Stimulated activated naive CD8-positive, alpha-beta T cell treated with anti-CD3 and anti-CD28 coated beads, Interleukin-15, amount 100 ng/mL, for 72 hours (primary cell): ENCODE data around the gene RABL6.
A peak's percentile ranks its signal among the peaks of the same experiment; 100 is the strongest.
"Not testable (repeated sequence)": the region's sequence is repeated elsewhere in the genome, so short reads cannot be mapped to it uniquely, and the experiment has no call there.

Experiments used
- ATAC-seq: fragments of 150-1000 bp; cut with Tn5 transposase; 2 replicates; pipeline ENCODE4 v1.10.0; 2021; ENCODE audit warnings: mild to moderate bottlenecking, moderate library complexity
- DNase-seq, 2 donors: peaks; one replicate each; pipeline ENCODE4 v3.0.0; 2021 to 2022
- H3K27ac Mint-ChIP-seq, 2 donors: one replicate each; pipeline ENCODE4 v1.8.0; 2022; ENCODE audit warnings: mild to moderate bottlenecking in 2 of 2, mixed read lengths in 2 of 2, moderate library complexity in 2 of 2
- H3K27me3 Mint-ChIP-seq: one replicate; pipeline ENCODE4 v1.8.0; 2022; ENCODE audit warnings: mixed read lengths
- H3K4me1 Mint-ChIP-seq: one replicate; pipeline ENCODE4 v1.8.0; 2022; ENCODE audit warnings: mild to moderate bottlenecking, mixed read lengths
- H3K4me3 Mint-ChIP-seq, 2 donors: one replicate each; pipeline ENCODE4 v1.8.0; 2022; ENCODE audit warnings: mild to moderate bottlenecking in 2 of 2, mixed read lengths in 2 of 2, moderate library complexity in 1 of 2
- H3K9me3 Mint-ChIP-seq, 2 donors: one replicate each; pipeline ENCODE4 v1.8.0; 2022; ENCODE audit warnings: mixed read lengths in 2 of 2

RABL6 gene

DNA sequence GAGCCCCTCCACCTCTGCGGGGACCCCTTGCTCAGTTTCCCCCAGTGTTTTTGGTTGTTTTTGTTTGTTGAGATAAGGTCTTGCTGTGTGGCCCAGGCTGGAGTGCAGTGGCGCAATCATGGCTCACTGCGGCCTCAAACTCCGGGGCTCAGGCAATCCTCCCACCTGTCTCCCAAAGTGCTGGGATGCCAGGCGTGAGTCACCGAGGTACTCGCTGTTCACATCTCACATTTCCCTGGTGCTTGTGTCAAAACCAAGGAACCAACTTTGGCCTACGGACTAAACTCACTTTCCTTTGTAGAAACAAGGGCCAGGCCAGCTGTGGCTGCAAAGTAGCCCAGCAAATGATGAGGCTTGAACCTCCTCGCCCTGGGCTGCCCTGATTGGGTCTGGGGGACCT is 24.8 kb downstream of the RABL6 start:
- H3K9me3 Mint-ChIP-seq: no peaks in the 10 kb centered on the region
- no peak for DNase-seq
- H3K4me3 Mint-ChIP-seq: no peak overlapping the region
- no peak for ATAC-seq
- no peaks in the 10 kb centered on the region for H3K4me1 Mint-ChIP-seq
- no peak overlapping the region for H3K27ac Mint-ChIP-seq
- H3K27me3 Mint-ChIP-seq: no peaks in the 10 kb centered on the region

DNA sequence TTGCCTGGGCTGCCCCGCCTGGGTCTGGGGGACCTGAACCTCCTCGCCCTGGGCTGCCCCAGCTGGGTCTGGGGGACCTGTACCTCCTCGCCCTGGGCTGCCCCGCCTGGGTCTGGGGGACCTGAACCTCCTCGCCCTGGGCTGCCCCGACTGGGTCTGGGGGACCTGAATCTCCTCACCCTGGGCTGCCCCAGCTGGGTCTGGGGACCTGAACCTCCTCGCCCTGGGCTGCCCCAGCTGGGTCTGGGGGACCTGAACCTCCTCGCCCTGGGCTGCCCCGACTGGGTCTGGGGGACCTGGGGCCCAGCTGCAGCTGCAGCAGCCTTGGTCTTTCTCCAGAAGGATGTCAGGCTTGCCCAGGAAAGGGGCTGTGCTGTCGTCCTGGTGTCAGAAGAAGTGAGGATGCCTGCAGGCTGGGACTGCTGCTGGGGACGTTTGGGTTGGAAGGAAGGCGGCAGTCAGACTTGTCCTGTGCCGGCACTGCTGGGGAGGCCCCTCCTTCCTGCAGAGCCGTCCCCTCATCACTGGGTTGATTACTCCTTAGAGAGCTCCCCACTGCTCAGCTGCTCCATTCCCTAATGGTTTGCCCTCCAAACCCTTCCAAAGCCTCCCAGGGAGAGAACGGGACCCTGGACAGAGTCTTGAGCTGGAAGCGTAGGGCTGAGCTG is 25.8 kb downstream of the RABL6 start:
- H3K27ac Mint-ChIP-seq, DNase-seq, H3K9me3 Mint-ChIP-seq, H3K27me3 Mint-ChIP-seq, ATAC-seq, H3K4me3 Mint-ChIP-seq, H3K4me1 Mint-ChIP-seq: not testable (repeated sequence)

DNA sequence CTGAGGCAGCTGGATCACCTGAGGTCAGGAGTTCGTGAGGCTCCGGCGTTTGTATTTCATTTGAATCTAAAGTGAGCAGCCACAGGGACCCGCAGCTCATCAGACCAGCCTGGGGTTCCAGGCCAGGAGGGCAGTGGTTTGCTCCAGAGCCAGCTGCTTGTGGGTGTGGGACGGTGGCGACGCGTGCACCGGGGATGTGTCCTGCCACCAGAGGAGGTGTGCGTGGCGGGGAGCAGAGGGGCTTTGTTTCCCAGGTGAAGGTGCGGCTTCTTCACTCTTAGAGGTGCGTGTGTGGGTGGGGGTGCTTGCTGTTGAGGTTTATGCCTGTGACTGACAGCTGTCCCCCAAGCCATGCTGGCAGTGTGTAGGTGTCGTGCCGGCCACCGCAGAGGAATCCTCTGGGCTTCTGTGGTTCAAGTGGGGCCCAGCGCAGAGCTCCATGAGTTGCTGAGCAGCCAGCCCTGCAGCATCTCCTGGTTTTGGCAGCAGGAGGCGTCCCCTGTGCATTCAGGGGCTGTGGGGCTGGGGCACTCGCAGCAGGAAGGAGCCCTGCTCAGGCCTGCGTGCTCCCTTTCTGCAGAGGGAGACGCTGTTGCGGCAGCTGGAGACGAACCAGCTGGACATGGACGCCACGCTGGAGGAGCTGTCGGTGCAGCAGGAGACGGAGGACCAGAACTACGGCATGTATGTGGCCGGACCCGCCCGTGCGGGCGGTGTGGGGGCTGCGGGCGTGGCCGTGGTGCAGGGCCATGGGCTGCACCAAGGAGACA is 27.6 kb downstream of the RABL6 start:
- Mint-ChIP-seq H3K27me3 (no peaks in the 10 kb centered on the region), H3K27ac (peak overlapping the region in 1 of 2 donors; percentile 48), H3K4me1 (no peaks in the 10 kb centered on the region), H3K9me3 (no peaks in the 10 kb centered on the region), H3K4me3 (no peak overlapping the region)
- ATAC-seq: no peak
- no peak for DNase-seq

DNA sequence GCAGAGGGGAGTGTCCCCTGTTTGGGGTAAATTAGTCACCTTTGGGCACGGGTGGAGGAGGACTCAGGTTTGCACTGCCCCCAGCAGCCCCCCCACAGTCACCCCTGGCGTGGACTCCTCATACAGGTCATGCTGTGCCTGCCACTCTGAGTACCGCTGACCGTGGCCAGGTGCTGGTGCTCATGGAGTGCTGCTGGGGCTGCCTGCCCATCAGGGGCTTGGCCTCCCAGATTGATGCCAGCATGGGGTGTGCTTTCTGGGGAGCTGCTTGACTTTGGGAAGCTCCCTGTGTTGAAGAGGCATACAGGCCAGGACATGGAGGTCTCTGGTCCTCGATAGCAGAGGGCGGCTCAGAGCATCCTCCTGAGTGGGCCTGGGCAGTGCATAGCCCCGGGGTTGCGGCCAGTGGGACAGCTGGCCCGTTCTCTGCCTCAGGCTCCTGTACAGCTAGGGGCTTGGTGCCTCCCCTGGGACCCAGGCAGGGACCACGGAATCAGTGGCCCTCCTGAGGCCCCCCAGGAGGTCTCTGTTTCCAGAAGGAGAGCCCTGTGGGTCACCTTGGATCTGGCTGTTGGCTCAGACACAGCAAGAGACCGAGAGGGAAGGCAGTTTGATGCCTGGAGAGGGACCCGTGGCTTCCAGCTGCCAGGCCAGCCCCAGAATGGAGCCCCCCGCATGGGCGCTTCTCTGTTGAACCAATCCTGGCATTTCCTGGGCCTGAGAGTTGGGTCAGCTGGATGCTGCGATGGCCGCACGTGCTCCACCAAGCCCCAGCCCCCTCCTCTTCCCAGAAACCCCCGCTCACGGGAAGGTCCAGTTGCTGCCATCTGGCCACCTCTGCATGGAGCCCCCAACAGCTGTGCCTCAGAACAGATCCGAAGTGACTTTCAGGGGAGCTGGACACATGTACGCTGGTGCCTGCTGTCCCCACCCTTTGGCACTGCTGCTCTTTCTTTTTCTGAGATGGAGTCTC is 28.5 kb downstream of the RABL6 start:
- H3K4me1 Mint-ChIP-seq: peaks cover 7% of the 10 kb centered on the region
- H3K27me3 Mint-ChIP-seq: no peaks in the 10 kb centered on the region
- H3K9me3 Mint-ChIP-seq: no peaks in the 10 kb centered on the region

DNA sequence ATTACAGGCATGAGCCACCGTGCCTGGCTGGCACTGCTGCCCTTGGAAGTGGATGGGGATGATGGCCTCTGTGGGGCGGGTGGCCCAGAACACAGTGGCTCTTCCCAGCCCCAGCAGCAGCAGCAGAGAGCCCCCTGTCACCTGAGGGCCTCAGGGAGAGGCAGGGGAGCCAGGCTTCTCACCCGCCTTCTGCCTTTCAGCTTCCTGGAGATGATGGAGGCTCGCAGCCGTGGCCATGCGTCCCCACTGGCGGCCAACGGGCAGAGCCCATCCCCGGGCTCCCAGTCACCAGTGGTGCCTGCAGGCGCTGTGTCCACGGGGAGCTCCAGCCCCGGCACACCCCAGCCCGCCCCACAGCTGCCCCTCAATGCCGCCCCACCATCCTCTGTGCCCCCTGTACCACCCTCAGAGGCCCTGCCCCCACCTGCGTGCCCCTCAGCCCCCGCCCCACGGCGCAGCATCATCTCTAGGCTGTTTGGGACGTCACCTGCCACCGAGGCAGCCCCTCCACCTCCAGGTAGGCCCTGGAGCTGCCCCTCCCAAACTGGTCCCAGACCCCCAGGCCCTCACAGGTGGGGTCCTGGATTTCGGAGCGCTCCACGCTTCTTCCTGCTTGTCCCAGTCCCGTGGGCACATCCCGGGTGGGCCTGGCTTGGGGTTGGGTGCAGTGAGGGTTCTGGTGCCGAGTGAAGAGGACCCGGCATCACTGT is 29.6 kb downstream of the RABL6 start:
- no peaks in the 10 kb centered on the region for H3K27me3 Mint-ChIP-seq
- DNase-seq (no peak), ATAC-seq (no peak)
- H3K27ac Mint-ChIP-seq: no peak overlapping the region
- H3K4me3 Mint-ChIP-seq: no peak overlapping the region
- H3K4me1 Mint-ChIP-seq: peaks cover 18% of the 10 kb centered on the region
- no peaks in the 10 kb centered on the region for H3K9me3 Mint-ChIP-seq

More for the DNA sequence above, 28.5 kb downstream of the RABL6 start:
- H3K27ac Mint-ChIP-seq: peak overlapping the region in 1 of 2 donors; percentile 67
- H3K4me3 Mint-ChIP-seq: no peak overlapping the region
- no peak for ATAC-seq
- no peak for DNase-seq

DNA sequence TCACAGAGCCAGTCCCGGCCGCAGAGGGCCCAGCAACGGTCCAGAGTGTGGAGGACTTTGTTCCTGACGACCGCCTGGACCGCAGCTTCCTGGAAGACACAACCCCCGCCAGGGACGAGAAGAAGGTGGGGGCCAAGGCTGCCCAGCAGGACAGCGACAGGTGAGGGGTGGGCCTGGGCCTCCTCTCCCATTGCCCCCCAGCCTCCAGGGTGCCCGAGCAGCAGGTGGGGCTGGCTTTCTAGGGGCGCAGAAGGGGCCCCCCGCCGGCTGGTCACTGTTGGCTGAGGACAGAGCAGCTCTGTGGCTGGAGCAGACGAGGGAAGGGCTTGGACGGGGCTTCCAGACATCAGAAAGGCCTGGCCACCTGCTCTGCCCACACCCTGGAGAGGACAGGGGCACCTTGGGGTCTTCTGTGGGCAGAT is 30.1 kb downstream of the RABL6 start:
- ATAC-seq, H3K4me3 Mint-ChIP-seq, H3K27me3 Mint-ChIP-seq, DNase-seq, H3K9me3 Mint-ChIP-seq: not testable (repeated sequence)
- peak overlapping the region in 1 of 2 donors; percentile 42 for H3K27ac Mint-ChIP-seq
- H3K4me1 Mint-ChIP-seq: peaks cover 21% of the 10 kb centered on the region

DNA sequence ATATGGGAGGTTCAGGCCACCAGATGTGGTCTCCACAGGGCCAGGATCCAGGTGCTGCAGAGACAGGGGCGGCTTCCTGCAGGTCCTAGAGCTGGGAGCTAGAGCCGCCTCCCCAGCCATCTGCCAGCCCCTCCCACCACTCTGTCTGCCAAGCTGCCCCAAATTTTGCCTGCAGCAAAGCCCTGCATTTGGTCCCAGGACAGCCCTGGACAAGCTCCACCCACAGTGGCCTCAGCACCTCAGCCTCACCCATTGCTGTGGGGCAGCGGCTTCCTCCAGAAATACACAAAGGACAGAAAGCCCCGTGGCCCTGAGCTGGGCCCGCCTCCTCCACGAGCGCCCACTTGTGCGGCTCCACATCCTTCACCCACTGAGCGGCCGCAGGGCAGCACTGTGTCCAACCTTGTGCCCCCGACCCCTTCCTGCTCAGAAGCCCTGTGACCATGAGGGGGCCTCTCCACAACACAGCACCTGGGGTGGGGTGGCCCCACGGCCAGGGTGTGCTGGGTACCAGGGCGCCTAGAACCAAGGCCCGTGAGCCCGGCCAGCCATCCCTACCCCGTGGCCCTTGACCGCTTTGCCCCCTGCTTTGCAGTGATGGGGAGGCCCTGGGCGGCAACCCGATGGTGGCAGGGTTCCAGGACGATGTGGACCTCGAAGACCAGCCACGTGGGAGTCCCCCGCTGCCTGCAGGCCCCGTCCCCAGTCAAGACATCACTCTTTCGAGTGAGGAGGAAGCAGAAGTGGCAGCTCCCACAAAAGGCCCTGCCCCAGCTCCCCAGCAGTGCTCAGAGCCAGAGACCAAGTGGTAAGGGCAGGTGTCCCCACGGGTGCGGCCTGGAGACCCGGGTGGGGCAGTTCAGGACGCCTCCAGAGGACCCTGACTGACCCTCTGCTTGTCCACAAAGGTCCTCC is 30.8 kb downstream of the RABL6 start:
- H3K27ac Mint-ChIP-seq: peak overlapping the region in 1 of 2 donors; percentile 63
- ATAC-seq (no peak), DNase-seq (no peak)
- peaks cover 26% of the 10 kb centered on the region for H3K4me1 Mint-ChIP-seq
- H3K4me3 Mint-ChIP-seq: no peak overlapping the region
- no peaks in the 10 kb centered on the region for H3K9me3 Mint-ChIP-seq
- H3K27me3 Mint-ChIP-seq: peaks cover 3% of the 10 kb centered on the region

DNA sequence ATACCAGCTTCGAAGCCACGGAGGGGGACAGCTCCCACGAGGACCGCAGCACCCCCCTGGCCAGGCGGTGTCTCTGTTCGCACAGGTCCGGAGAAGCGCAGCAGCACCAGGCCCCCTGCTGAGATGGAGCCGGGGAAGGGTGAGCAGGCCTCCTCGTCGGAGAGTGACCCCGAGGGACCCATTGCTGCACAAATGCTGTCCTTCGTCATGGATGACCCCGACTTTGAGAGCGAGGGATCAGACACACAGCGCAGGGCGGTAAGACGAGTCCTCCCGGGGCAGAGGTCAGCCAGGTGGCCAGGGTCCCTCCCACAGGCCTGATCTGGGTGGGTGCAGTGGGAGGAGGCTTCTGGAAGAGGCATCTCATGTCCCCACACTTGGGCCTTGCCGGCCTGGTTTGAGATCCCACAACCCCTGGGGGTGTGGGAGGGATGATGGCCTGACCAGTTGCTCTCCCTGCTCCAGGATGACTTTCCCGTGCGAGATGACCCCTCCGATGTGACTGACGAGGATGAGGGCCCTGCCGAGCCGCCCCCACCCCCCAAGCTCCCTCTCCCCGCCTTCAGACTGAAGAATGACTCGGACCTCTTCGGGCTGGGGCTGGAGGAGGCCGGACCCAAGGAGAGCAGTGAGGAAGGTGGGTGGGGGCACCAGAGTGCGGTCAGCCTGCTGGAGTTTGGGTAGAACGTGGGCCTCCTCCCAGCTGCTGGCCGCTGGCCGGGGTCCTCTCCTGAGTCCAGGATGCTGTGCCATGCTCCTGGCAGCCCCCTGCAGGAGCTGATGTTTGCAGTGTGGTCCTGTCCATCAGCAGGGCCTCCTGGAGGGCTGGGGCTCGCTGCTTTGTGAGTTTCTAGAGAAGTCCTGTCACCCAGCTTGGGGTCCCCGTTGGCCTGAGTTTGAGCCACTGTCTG is 31.7 kb downstream of the RABL6 start:
- ATAC-seq: no peak
- Mint-ChIP-seq H3K27ac (peak overlapping the region in 1 of 2 donors; percentile 34), H3K4me3 (no peak overlapping the region), H3K27me3 (peaks cover 9% of the 10 kb centered on the region), H3K9me3 (no peaks in the 10 kb centered on the region), H3K4me1 (peaks cover 32% of the 10 kb centered on the region)
- DNase-seq: no peak

DNA sequence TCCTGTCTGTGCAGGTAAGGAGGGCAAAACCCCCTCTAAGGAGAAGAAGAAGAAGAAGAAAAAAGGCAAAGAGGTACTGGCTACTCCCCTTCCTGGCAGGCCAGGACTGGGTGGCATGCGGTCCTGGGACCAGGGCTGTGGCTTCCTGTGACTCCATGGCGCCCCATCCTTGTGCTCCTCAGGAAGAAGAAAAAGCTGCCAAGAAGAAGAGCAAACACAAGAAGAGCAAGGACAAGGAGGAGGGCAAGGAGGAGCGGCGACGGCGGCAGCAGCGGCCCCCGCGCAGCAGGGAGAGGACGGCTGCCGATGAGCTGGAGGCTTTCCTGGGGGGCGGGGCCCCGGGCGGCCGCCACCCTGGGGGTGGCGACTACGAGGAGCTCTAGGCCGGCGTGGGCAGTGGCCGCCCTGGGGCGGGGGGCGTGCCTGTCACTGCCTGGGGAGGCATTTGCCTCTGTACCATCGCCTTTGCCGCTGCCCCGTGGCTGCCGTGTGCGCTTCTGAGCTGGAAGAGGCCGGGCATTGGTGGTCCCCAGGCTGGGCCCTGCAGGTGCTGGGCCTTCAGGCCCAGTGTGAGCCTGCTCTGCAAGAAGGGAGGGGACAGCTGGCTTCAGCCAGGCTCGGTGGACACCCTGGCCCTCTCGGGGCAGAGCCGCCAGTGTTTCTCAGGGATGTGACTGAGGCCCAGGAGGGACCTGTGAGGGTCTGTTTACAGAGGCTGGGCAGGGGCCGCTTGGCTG is 32.6 kb downstream of the RABL6 start:
- Mint-ChIP-seq H3K27ac (no peak overlapping the region), H3K9me3 (no peaks in the 10 kb centered on the region), H3K4me3 (no peak overlapping the region), H3K4me1 (peaks cover 32% of the 10 kb centered on the region), H3K27me3 (peaks cover 14% of the 10 kb centered on the region)
- no peak for ATAC-seq
- no peak for DNase-seq

DNA sequence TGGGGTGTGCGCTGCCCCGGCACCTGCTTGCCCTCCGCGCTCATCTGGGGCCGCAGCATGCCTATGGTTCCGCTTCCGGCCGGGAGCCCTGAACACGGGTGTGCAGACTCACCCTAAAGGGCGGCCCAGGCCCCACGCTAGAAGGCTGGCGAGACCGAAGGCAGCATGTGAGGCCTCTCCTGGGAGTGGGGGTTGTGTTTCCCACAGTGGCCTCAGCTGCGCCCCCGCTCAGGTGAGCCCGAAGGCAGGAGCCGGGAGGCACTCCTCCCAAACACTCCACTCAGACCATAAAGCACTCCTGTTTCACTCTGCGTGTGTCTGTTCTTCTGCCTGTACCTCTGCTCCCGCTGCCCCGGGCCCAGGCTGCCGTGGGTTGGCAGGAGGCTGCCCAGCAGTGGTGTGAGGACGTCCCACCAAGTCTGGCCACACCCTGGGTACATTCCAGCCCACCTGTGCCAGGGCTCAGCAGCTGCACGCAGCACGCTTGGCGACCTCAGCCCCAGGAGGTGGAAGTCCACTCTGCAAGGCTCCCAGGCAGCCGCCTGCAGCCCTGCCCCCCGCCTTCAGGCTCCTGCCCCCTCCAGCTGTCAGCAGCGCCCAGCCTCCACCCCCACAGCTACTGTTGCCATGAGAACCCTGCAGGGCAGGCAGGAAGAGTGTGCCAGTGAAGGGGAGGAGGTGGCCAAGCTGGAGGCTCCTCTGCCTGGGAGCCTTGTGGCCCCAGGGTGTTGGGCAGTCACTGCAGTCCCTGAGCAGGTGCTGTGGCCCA is 33.3 kb downstream of the RABL6 start:
- H3K9me3 Mint-ChIP-seq: no peaks in the 10 kb centered on the region
- peaks cover 21% of the 10 kb centered on the region for H3K27me3 Mint-ChIP-seq
- no peak overlapping the region for H3K4me3 Mint-ChIP-seq
- H3K4me1 Mint-ChIP-seq: peaks cover 33% of the 10 kb centered on the region
- H3K27ac Mint-ChIP-seq: peak overlapping the region in 1 of 2 donors; percentile 87
- no peak for ATAC-seq
- no peak for DNase-seq

DNA sequence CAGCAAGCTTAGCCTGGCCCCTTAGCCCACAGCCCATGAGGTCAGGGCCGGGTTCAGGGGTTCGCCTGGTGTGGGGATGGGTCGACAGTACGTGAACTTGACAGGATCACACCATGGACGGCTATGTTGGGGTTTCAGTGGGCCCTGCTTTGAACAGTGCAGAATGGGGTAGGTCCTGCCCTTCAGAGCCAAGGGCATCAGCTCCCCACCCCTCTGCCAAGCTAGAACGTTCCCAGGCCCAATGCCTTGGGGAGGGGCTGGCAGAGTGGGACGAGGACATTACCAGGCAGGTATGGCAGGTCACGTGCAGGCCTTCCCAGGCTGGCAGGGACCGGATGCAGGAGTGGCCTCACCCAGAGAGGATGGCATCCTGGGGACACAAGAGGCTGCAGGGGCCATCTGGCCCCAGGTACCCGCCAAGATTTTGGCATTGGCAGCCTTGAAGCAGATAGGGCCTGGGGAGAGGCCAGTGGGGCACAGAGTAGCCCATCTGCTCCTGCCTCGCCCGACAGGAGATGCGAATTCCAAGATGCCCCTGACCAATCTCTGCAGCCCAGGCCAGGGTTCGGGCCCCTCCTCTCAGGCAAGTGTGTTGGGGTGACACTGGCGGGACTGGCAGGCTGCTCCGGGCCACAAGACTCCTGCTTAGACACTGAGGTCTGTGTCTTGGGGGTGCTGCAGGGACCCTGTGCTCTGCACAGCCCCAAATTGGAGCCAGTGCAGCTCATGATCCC is 34.1 kb downstream of the RABL6 start:
- ATAC-seq, H3K9me3 Mint-ChIP-seq, DNase-seq: not testable (repeated sequence)
- Mint-ChIP-seq H3K4me1 (peaks cover 38% of the 10 kb centered on the region), H3K4me3 (peak overlapping the region; percentile 85 to 92), H3K27me3 (peaks cover 29% of the 10 kb centered on the region), H3K27ac (peak overlapping the region in 1 of 2 donors; percentile 87)
